Measurements from ENCODE around the gene EDNRA. TPM values are rescaled to one million over a fixed set of nuclear protein-coding genes. Genes with fewer than 3 reads are reported as not detected.
A peak's percentile ranks its signal among the peaks of the same experiment; 100 is the strongest.
"Not testable (repeated sequence)": the region's sequence is repeated elsewhere in the genome, so short reads cannot be mapped to it uniquely, and the experiment has no call there.

Gene EDNRA
- 10 to 100 TPM; 12.7 to 25.5 (median 19.4) TPM for total RNA-seq

DNA sequence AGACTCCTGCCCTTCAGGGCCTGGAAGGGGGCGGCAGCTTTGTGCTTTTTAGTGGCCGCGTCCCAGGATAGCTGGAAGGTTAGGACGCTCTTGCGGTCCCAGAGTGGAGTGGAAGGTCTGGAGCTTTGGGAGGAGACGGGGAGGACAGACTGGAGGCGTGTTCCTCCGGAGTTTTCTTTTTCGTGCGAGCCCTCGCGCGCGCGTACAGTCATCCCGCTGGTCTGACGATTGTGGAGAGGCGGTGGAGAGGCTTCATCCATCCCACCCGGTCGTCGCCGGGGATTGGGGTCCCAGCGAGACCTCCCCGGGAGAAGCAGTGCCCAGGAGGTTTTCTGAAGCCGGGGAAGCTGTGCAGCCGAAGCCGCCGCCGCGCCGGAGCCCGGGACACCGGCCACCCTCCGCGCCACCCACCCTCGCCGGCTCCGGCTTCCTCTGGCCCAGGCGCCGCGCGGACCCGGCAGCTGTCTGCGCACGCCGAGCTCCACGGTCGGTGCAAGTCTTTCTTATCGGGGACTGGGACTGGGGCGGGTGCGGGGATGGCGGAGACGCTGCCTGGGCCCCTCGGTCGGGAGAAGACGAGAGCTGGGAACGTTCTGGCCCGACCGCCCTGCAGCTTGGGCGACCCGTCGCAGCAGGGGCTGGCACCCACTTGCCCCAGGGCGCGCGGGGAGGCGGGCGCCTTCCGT, at the start of gene EDNRA:
EDNRA (plus strand) TSS at position 207 of the 686 bp plus-strand sequence. CDS start 4,585 bp downstream, outside the sequence.
- peak in 1 of 2 donors; percentile 21 for TF ChIP-seq EP300 (IDR thresholded peaks at IDR 0.05)
- TF ChIP-seq POLR2A (IDR thresholded peaks at IDR 0.05), result no peak
- H3K9me3 ChIP-seq, result no peaks in the 10 kb centered on the region
- peak within 1 kb of the TSS; percentile 8 to 85 (median 57) for H3K27ac ChIP-seq
- no peaks in the 10 kb centered on the region for H3K27me3 ChIP-seq
- peaks cover 0 to 21% (median 0%) of the 10 kb centered on the region in 4 donors for H3K4me1 ChIP-seq
- 0 to 1% methylated on average over 16 to 35 of the region's 68 CpGs for WGBS, 2 donors
- peak within 1 kb of the TSS; percentile 36 to 59 (median 40) for H3K4me3 ChIP-seq
- no peaks in the 10 kb centered on the region for H3K36me3 ChIP-seq
- no peak for DNase-seq (ENCODE audit: low spot score in 2 of 2)

DNA sequence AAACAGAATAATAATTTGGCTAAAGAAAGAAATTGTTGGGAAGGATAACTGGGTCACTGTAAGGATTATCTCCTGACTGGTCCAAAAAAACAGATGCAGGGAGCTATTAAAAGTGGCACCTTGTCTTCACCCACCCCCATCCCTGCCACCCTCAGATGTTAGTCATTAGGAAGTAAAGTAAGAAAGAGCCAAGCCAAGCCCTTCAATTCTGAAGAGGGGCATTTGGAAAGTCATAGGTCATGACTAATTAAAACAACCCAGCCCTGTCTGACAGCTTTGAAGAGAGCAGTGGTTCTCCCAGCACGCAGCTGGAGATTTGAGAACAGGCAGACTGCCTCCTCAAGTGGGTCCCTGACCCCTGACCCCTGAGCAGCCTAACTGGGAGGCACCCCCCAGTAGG, 46.5 kb upstream of the EDNRA start:
- H3K4me1 ChIP-seq; H3K9me3 ChIP-seq; DNase-seq (ENCODE audit: low spot score in 2 of 2); H3K4me3 ChIP-seq; H3K36me3 ChIP-seq; H3K27ac ChIP-seq; H3K27me3 ChIP-seq: not testable (repeated sequence)
- 47 to 50% methylated on average over 1 of the region's 1 CpG for WGBS, 2 donors

DNA sequence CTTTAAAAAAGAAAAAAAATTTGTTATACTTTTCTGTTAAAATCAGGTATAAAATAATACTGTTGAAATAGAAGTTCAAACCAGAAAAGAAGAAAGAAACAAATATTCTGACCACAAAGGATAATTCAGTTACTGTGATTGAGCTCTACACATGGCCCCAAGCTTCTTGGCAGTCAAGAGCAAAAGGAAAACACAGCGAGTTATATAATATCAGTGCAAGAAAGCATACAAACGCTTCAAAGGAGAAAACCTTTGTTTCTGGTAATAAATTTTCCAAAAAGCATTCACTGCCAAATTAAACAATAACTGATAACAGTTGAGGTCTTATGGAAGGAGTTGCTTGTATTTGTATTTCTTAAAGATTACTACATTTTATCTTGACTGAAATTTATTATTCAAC, 40.5 kb upstream of the EDNRA start:
- H3K36me3 ChIP-seq, result no peaks in the 10 kb centered on the region
- no peaks in the 10 kb centered on the region for H3K27me3 ChIP-seq
- H3K27ac ChIP-seq, result no peak overlapping the region
- TF ChIP-seq EP300 (IDR thresholded peaks at IDR 0.05), result no peak
- no peak for TF ChIP-seq POLR2A (IDR thresholded peaks at IDR 0.05)
- TF ChIP-seq, protein P1, sequence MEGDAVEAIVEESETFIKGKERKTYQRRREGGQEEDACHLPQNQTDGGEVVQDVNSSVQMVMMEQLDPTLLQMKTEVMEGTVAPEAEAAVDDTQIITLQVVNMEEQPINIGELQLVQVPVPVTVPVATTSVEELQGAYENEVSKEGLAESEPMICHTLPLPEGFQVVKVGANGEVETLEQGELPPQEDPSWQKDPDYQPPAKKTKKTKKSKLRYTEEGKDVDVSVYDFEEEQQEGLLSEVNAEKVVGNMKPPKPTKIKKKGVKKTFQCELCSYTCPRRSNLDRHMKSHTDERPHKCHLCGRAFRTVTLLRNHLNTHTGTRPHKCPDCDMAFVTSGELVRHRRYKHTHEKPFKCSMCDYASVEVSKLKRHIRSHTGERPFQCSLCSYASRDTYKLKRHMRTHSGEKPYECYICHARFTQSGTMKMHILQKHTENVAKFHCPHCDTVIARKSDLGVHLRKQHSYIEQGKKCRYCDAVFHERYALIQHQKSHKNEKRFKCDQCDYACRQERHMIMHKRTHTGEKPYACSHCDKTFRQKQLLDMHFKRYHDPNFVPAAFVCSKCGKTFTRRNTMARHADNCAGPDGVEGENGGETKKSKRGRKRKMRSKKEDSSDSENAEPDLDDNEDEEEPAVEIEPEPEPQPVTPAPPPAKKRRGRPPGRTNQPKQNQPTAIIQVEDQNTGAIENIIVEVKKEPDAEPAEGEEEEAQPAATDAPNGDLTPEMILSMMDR (IDR thresholded peaks at IDR 0.05), result no peak
- H3K4me1 ChIP-seq, result no peaks in the 10 kb centered on the region
- no peak for DNase-seq (ENCODE audit: low spot score in 2 of 2)
- no peaks in the 10 kb centered on the region for H3K9me3 ChIP-seq
- no peak overlapping the region for H3K4me3 ChIP-seq
- 46 to 47% methylated on average over 2 of the region's 2 CpGs for WGBS, 2 donors

DNA sequence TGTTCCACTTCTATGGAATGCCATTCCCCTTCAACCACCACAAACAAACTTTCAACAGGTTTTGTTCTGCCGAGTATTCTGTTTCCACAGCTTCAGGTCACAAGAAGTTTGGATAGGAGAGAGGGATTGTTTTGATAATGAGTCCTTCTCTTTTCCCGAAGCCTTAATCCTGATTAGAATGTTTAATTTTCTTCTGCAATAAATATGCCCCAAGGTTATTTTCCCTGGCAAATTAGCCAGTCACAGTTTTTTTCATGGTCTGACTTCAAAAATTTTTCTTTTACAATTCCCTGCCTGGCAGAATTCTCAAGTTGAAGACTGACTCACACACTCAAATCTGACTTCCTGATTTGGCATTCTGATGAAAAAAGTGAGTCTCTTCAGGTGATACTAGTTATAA, 33.1 kb upstream of the EDNRA start:
- no peaks in the 10 kb centered on the region for H3K9me3 ChIP-seq
- H3K36me3 ChIP-seq, result no peaks in the 10 kb centered on the region
- WGBS, 2 donors, result 48 to 51% methylated on average over 2 of the region's 2 CpGs
- no peak for DNase-seq (ENCODE audit: low spot score in 2 of 2)
- no peaks in the 10 kb centered on the region for H3K27me3 ChIP-seq
- TF ChIP-seq POLR2A (IDR thresholded peaks at IDR 0.05) (no peak), EP300 (IDR thresholded peaks at IDR 0.05) (no peak)
- TF ChIP-seq, protein P1 (IDR thresholded peaks at IDR 0.05), result no peak
- no peaks in the 10 kb centered on the region for H3K4me1 ChIP-seq
- H3K27ac ChIP-seq, result no peak overlapping the region
- no peak overlapping the region for H3K4me3 ChIP-seq

DNA sequence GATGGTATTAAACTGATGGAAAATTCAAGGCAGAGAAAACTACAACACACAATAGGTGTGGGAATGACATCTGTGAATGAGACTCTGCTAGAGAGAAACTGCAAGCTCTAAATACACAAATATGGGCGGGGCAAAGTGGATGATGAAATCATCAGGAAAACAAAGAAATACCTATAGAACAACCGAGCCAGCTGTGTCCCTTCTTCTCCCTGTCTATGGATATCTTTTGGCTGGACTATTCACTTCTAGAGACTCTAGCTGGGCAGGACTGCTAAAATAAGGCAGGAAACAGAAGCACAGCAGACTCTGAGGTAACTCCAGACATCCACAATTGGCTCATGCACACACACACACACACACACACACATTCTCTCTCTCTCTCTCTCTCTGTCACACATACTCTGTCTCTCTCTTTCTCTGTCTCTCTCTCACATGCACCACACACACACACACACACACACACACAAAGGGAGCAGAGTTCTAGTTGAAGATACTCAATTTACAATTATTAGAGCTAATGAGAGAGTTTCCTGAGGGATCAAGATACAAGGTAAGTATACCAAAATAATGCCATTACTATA, 27.2 kb upstream of the EDNRA start:
- Histone ChIP-seq H3K27ac (no peak overlapping the region), H3K9me3 (no peaks in the 10 kb centered on the region), H3K36me3 (no peaks in the 10 kb centered on the region), H3K27me3 (no peaks in the 10 kb centered on the region), H3K4me3 (no peak overlapping the region), H3K4me1 (no peaks in the 10 kb centered on the region)
- WGBS, 2 donors, result 45 to 57% methylated on average over 2 of the region's 2 CpGs
- no peak for DNase-seq (ENCODE audit: low spot score in 2 of 2)
- no peak for TF ChIP-seq POLR2A (IDR thresholded peaks at IDR 0.05)
- no peak for TF ChIP-seq EP300 (IDR thresholded peaks at IDR 0.05)
- TF ChIP-seq, protein P1 (IDR thresholded peaks at IDR 0.05), result no peak

DNA sequence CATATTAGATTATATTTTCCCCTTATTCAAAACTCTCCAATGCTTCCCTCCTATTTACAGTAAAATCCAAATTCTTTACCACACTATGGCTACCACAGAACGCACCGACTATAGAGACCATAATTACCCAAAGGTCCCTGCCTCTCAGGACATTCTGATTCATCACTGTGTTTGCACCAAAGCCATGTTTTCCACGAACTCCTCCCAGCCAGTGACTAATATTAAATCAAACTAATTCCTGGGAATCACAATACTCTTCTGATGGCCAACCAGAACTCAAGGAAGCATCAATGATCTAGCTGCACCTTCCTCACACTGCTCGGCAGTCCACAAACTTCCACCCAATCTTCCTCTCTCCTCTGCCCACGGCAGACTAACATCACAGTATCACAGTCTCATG, 24.2 kb upstream of the EDNRA start:
- H3K27ac ChIP-seq, result no peak overlapping the region
- no peak for DNase-seq (ENCODE audit: low spot score in 2 of 2)
- H3K27me3 ChIP-seq, result no peaks in the 10 kb centered on the region
- no peak overlapping the region for H3K4me3 ChIP-seq
- WGBS, 2 donors, result 80 to 88% methylated on average over 5 of the region's 5 CpGs
- TF ChIP-seq, protein P1 (IDR thresholded peaks at IDR 0.05), result no peak
- TF ChIP-seq EP300 (IDR thresholded peaks at IDR 0.05) (no peak), POLR2A (IDR thresholded peaks at IDR 0.05) (no peak)
- H3K4me1 ChIP-seq, result no peaks in the 10 kb centered on the region
- H3K36me3 ChIP-seq, result no peaks in the 10 kb centered on the region
- peaks cover 0 to 3% (median 0%) of the 10 kb centered on the region in 4 donors for H3K9me3 ChIP-seq
